NB4 (cell line): Measurements from ENCODE around the gene PIGB.

ENCODE experiments used
- DNase-seq: peaks from one replicate; pipeline ENCODE4 v3.0.0; 2010; ENCODE audit warnings: low read depth
- H3K4me3 ChIP-seq: one replicate; pipeline ENCODE4 v1.5.1; 2011; ENCODE audit warnings: mild to moderate bottlenecking, low read depth, low read length, moderate library complexity
- MAX ChIP-seq: IDR thresholded peaks from 2 replicates; pipeline ENCODE4 v1.6.1; 2011; ENCODE audit warnings: low read depth, low read length
- MYC ChIP-seq: IDR thresholded peaks from 2 replicates; pipeline ENCODE4 v1.6.1; 2011; ENCODE audit warnings: low read depth, low read length
- POLR2A ChIP-seq: IDR thresholded peaks from 2 replicates; pipeline ENCODE4 v1.6.1; 2011; ENCODE audit warnings: mild to moderate bottlenecking; ENCODE audit not compliant: insufficient read length; ENCODE audit errors: extremely low read depth
- TF ChIP-seq, protein P1 (sequence below): IDR thresholded peaks from one replicate; pipeline ENCODE4 v1.5.1; 2012; ENCODE audit warnings: low read depth, low read length

Gene PIGB

GRCh38 chr15:55318588-55319494 is at the start of gene PIGB, which contains the start of gene PIGBOS1:
PIGB (plus strand) TSS chr15:55319222; CDS start chr15:55319251, 29 bp downstream.
PIGBOS1 (minus strand) TSS chr15:55319123; CDS start chr15:55317792, 1,331 bp downstream.
- H3K4me3 ChIP-seq, result peak within 1 kb of the TSS; percentile 97
- TF ChIP-seq, protein P1, sequence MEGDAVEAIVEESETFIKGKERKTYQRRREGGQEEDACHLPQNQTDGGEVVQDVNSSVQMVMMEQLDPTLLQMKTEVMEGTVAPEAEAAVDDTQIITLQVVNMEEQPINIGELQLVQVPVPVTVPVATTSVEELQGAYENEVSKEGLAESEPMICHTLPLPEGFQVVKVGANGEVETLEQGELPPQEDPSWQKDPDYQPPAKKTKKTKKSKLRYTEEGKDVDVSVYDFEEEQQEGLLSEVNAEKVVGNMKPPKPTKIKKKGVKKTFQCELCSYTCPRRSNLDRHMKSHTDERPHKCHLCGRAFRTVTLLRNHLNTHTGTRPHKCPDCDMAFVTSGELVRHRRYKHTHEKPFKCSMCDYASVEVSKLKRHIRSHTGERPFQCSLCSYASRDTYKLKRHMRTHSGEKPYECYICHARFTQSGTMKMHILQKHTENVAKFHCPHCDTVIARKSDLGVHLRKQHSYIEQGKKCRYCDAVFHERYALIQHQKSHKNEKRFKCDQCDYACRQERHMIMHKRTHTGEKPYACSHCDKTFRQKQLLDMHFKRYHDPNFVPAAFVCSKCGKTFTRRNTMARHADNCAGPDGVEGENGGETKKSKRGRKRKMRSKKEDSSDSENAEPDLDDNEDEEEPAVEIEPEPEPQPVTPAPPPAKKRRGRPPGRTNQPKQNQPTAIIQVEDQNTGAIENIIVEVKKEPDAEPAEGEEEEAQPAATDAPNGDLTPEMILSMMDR, result no peak
- TF ChIP-seq MYC, result peak; percentile 88
- peak; percentile 84 for TF ChIP-seq POLR2A
- peak; percentile 76 for TF ChIP-seq MAX
- peak; percentile 95 for DNase-seq

DNA sequence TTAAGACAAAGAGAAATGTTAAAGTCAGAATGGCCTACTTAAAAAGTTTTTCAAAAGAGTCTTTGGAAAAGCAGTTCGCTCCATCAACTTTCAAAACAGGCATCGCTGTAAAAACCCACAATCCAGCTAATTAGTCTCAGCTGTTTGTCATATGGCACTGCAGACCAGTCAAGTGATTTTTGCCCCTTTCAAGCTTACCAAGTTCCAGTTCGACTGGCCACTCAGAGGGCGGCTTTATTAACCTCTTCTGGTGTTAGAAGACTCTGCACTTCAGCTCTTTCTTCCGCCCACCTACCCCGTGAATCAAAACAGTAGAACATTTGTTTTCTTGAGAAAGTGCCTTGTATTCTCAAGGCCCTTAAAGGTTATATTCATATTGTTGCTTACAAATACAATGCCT is 48.7 kb upstream of the PIGB start:
- DNase-seq, result no peak
- no peak overlapping the region for H3K4me3 ChIP-seq
- TF ChIP-seq, protein P1, result no peak
- TF ChIP-seq MAX, result no peak
- TF ChIP-seq POLR2A, result no peak
- no peak for TF ChIP-seq MYC

DNA sequence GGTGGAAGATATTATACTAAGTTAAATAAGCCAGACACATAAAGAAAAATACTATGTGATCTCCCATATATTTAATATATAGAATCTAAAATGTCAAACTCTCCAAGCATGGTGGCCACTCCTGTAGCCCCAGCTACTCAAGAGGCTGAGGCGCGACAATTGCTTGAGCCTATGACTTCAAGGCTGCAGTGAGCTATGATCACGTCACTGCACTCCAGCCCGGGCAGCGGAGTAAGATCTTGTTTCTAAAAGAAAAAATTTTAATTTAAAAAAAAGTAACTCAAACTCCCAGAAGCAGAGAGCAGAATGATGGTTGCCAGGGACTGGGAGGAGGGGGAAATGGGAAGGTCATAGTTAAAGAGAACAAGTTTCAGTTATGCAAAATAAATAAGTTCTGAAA is 42.7 kb upstream of the PIGB start:
- no peak overlapping the region for H3K4me3 ChIP-seq
- TF ChIP-seq POLR2A (no peak), MYC (no peak), MAX (no peak)
- TF ChIP-seq, protein P1, result no peak

GRCh38 chr15:55277116-55277564 is 41.9 kb upstream of the PIGB start:
- peak overlapping the region; percentile 28 for H3K4me3 ChIP-seq
- peak; percentile 96 for DNase-seq
- TF ChIP-seq POLR2A, result no peak
- TF ChIP-seq MAX, result no peak
- TF ChIP-seq, protein P1, result no peak
- no peak for TF ChIP-seq MYC

More for the DNA sequence above, 42.7 kb upstream of the PIGB start:
- DNase-seq, result no peak

DNA sequence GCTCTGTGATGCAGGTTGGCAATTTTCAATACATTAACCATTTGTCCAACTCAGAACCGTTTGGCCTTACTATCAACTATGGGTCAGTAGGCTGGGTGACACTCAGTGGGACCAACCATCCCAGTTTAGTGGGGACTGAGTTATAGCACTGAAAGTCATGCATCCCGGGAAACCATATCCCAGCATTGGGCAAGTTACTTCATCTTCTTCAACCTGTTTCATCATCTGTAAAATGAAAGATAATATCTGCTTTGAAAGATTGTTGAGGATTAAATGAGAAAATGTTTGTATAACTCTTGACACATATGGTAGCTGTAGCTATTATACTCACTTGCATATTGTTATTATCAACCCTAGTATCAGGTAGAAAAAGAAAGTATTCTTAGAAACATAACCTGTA is 41.3 kb upstream of the PIGB start:
- DNase-seq, result no peak
- peak overlapping the region; percentile 28 for H3K4me3 ChIP-seq
- TF ChIP-seq, protein P1, result no peak
- no peak for TF ChIP-seq MAX
- TF ChIP-seq POLR2A, result no peak
